Activated CD4-positive, alpha-beta memory T cell treated with anti-CD3 and anti-CD28 coated beads, Interleukin-2, amount 10 ng/mL, durations not matched to agents 7 days and 5 days (primary cell): ENCODE results near the gene SWAP70. TPM values are rescaled to one million over a fixed set of nuclear protein-coding genes. Genes with fewer than 3 reads are reported as not detected.

ENCODE experiments used
- CTCF ChIA-PET: fragments of 350-600 bp; sonication (Branson Sonifier 250); formaldehyde crosslinking; loops from one replicate; lab custom pipeline; 2021; ENCODE audit warnings: antibody characterized with exemption, inconsistent platforms; lab: Charles Lee
- POLR2A ChIA-PET: fragments of 350-600 bp; sonication (Branson Sonifier 250); formaldehyde crosslinking; loops from one replicate; lab custom pipeline; 2021; ENCODE audit warnings: antibody characterized with exemption; lab: Charles Lee
- DNase-seq: peaks from one replicate; pipeline ENCODE4 v3.0.0-alpha.2; 2020
- H3K27ac Mint-ChIP-seq: one replicate; pipeline ENCODE4 v1.8.0; 2021; ENCODE audit warnings: mild to moderate bottlenecking, mixed read lengths
- H3K27me3 Mint-ChIP-seq: one replicate; pipeline ENCODE4 v1.8.0; 2021; ENCODE audit warnings: mixed read lengths
- H3K36me3 Mint-ChIP-seq: one replicate; pipeline ENCODE4 v1.8.0; 2021; ENCODE audit warnings: low read depth, mixed read lengths
- H3K4me1 Mint-ChIP-seq: one replicate; pipeline ENCODE4 v1.8.0; 2021; ENCODE audit warnings: mixed read lengths
- H3K4me3 Mint-ChIP-seq: one replicate; pipeline ENCODE4 v1.8.0; 2021; ENCODE audit warnings: mild to moderate bottlenecking, mixed read lengths
- H3K9me3 Mint-ChIP-seq: one replicate; pipeline ENCODE4 v1.8.0; 2021; ENCODE audit warnings: mixed read lengths
- total RNA-seq, 2 experiments: library from RNA; stranded (reverse); gene quantifications; one replicate each; pipeline ENCODE4 v1.2.3, GENCODE V29; 2021

The SWAP70 gene
- total RNA-seq, 2 experiments from 2014 or later, result 8.6 to 9.1 TPM

DNA sequence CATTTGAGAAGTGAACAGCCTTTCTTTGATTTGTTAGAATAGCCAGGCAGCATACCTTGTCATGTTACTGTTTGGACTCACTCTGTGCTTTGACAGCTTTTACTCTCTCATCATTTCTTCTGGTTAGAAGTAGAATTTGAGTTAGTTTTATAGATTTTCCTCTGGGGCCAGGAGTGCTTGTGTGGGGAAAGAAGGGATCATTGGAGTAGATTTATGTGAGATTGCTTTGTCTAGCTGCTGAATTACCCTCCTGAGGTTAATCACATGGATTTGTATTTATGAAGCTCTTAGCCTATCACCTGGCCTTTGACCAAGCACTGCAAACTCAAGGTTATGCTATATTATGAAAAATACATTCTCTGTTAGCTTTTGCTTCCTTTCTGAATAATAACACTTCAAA is 54.3 kb downstream of the SWAP70 start:
- no peak for DNase-seq
- H3K27ac Mint-ChIP-seq, result no peak overlapping the region
- H3K27me3 Mint-ChIP-seq, result no peaks in the 10 kb centered on the region
- H3K9me3 Mint-ChIP-seq, result peaks cover 10% of the 10 kb centered on the region
- no peak overlapping the region for H3K4me3 Mint-ChIP-seq
- POLR2A ChIA-PET, result interaction anchor here (0.7 kb wide), 1 partner anchor 43 kb away, joined by 3 read pairs; no protein-coding TSS in a partner anchor
- H3K4me1 Mint-ChIP-seq, result peaks cover 24% of the 10 kb centered on the region
- CTCF ChIA-PET, result no interaction called here
- H3K36me3 Mint-ChIP-seq, result peaks cover 24% of the 10 kb centered on the region

DNA sequence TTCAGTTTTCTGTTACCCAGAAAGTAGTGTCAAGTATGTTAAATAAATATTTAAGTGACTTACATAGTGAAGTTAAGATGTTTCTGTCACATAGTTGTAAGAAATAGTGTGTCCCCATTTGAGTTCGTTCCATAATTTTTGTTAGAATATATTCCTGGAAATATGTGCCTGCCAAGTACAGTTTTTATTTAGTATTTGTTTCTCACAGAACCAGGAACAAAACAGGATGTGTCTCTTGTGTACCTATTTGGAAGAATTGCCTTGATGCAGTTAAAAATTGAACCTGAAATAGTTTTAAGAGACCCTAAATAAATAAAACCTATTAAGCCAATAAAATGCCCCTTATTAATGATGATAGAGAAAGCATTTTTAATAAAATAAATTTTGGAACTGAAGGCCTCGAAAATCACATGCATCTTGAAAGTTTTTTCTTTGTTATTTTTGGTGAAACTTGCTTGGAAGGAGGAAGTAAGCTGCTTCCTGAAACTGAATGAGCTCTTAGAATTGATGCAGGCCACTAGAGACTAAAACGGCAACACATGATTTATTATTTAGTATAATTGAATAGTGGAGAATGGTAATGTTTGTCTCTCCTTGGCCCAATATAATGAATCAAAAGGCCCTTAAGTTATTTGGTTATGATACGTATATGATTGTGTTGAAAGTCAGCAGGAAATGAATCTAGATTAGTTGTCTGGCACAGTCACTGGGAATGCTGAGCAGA is 55.9 kb downstream of the SWAP70 start:
- ChIA-PET CTCF (interaction anchor here (0.7 kb wide), 1 partner anchor 40 kb away, joined by 3 read pairs; no protein-coding TSS in a partner anchor), POLR2A (no interaction called here)
- DNase-seq, result no peak
- H3K27ac Mint-ChIP-seq, result no peak overlapping the region
- no peak overlapping the region for H3K4me3 Mint-ChIP-seq
- H3K4me1 Mint-ChIP-seq, result peaks cover 24% of the 10 kb centered on the region
- no peaks in the 10 kb centered on the region for H3K27me3 Mint-ChIP-seq
- H3K36me3 Mint-ChIP-seq, result peaks cover 20% of the 10 kb centered on the region
- peaks cover 10% of the 10 kb centered on the region for H3K9me3 Mint-ChIP-seq

DNA sequence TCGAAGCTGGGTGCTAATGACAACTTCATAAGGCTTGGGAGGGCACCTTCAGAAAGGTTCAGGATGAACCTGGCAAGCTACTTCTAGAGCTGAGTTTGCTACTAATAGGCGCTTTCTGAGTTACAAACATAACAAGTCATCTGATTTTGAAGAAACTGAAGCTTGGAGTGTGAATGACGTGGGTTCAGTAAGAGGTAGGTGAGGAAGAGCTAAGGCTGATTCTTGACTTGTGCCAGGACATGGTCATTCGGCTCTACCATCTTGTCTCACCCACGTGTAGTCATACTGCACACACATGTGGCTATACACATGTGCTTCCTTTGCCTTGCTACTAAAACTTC is 56.4 kb downstream of the SWAP70 start:
- H3K36me3 Mint-ChIP-seq, result peaks cover 18% of the 10 kb centered on the region
- DNase-seq, result no peak
- CTCF ChIA-PET, result interaction anchor here (0.7 kb wide), 1 partner anchor 41 kb away, joined by 3 read pairs; no protein-coding TSS in a partner anchor
- no peak overlapping the region for H3K27ac Mint-ChIP-seq
- H3K4me1 Mint-ChIP-seq, result peaks cover 24% of the 10 kb centered on the region
- POLR2A ChIA-PET, result no interaction called here
- no peaks in the 10 kb centered on the region for H3K27me3 Mint-ChIP-seq
- no peak overlapping the region for H3K4me3 Mint-ChIP-seq
- peaks cover 10% of the 10 kb centered on the region for H3K9me3 Mint-ChIP-seq

DNA sequence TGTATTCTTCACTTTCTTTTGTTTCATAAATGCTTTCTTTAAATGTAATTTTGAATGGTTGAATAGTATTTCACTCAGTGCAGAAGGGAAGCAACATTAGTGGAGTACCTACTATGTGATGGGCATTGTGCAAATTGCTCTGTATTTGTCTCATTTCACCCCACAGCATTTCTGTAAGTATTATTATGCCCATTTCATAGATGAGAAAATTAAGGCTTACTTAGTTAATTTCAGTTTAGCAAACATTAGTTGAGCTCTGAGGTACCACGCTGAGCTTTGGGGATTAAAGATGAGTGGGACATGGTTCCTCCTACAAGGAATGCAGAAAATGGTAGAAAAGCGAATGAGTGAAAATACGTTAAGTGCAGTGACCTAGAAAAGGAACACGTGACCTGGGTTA is 58.1 kb downstream of the SWAP70 start:
- Mint-ChIP-seq H3K4me3 (no peak overlapping the region), H3K9me3 (peaks cover 1% of the 10 kb centered on the region), H3K36me3 (peaks cover 3% of the 10 kb centered on the region), H3K4me1 (peaks cover 16% of the 10 kb centered on the region), H3K27me3 (no peaks in the 10 kb centered on the region), H3K27ac (no peak overlapping the region)
- POLR2A ChIA-PET, result no interaction called here
- DNase-seq, result no peak
- CTCF ChIA-PET, result no interaction called here

GRCh38 chr11:9722893-9723292 is 59.0 kb downstream of the SWAP70 start:
- peaks cover 3% of the 10 kb centered on the region for H3K36me3 Mint-ChIP-seq
- no peak overlapping the region for H3K27ac Mint-ChIP-seq
- CTCF ChIA-PET, result no interaction called here
- no peaks in the 10 kb centered on the region for H3K27me3 Mint-ChIP-seq
- no peak overlapping the region for H3K4me3 Mint-ChIP-seq
- no peak for DNase-seq
- POLR2A ChIA-PET, result no interaction called here
- peaks cover 12% of the 10 kb centered on the region for H3K4me1 Mint-ChIP-seq
- peaks cover 1% of the 10 kb centered on the region for H3K9me3 Mint-ChIP-seq

GRCh38 chr11:9726321-9727022 is 62.6 kb downstream of the SWAP70 start:
- H3K4me3 Mint-ChIP-seq, result no peak overlapping the region
- CTCF ChIA-PET, result interaction anchor here (1.1 kb wide), 1 partner anchor 22 kb away, joined by 4 read pairs; no protein-coding TSS in a partner anchor
- H3K27me3 Mint-ChIP-seq, result no peaks in the 10 kb centered on the region
- no peaks in the 10 kb centered on the region for H3K9me3 Mint-ChIP-seq
- H3K4me1 Mint-ChIP-seq, result peaks cover 3% of the 10 kb centered on the region
- POLR2A ChIA-PET, result no interaction called here
- DNase-seq, result no peak
- H3K36me3 Mint-ChIP-seq, result no peaks in the 10 kb centered on the region
- H3K27ac Mint-ChIP-seq, result no peak overlapping the region

DNA sequence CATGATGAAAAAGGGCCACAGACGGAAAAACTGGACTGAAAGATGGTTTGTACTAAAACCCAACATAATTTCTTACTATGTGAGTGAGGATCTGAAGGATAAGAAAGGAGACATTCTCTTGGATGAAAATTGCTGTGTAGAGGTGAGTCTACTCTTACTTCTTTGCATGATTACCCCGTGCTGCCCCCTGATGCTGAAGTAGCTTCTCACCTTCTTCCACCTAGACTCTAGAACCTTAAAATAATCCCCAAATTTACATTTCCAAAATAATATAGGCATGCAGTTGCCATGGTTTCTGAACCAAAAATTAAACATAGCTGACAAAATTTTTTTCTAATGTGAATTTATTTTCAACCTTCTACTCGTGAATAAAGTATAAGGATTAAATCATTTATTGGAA is 64.2 kb downstream of the SWAP70 start:
- Mint-ChIP-seq H3K4me1 (peaks cover 3% of the 10 kb centered on the region), H3K27me3 (no peaks in the 10 kb centered on the region), H3K9me3 (no peaks in the 10 kb centered on the region), H3K27ac (no peak overlapping the region), H3K36me3 (no peaks in the 10 kb centered on the region), H3K4me3 (no peak overlapping the region)
- CTCF ChIA-PET, result no interaction called here
- POLR2A ChIA-PET, result no interaction called here
- no peak for DNase-seq

DNA sequence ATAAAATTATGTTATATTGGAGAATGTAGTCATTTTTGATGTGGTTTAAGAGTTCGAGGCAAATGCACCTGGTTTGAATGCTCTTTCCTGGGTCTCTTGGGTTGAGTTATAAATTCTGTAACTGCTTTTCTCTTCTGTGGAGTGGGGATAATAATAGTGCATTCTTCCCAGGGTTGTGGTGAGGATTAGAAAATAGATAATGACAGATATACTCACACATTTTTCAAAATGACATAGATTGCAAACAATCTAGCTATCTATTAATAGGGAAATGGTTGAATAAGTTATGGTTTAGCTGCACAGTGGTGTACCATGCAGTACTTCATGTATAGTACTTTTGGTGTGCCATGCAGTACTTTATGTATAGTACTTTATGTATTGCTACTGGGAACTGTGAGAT is 67.4 kb downstream of the SWAP70 start:
- ChIA-PET CTCF (interaction anchor here (2.6 kb wide), 1 partner anchor 17 kb away, joined by 9 read pairs; no protein-coding TSS in a partner anchor), POLR2A (no interaction called here)
- no peak for DNase-seq
- Mint-ChIP-seq H3K9me3 (peaks cover 3% of the 10 kb centered on the region), H3K4me1 (peaks cover 3% of the 10 kb centered on the region), H3K4me3 (no peak overlapping the region), H3K27ac (no peak overlapping the region), H3K36me3 (peaks cover 9% of the 10 kb centered on the region), H3K27me3 (no peaks in the 10 kb centered on the region)

DNA sequence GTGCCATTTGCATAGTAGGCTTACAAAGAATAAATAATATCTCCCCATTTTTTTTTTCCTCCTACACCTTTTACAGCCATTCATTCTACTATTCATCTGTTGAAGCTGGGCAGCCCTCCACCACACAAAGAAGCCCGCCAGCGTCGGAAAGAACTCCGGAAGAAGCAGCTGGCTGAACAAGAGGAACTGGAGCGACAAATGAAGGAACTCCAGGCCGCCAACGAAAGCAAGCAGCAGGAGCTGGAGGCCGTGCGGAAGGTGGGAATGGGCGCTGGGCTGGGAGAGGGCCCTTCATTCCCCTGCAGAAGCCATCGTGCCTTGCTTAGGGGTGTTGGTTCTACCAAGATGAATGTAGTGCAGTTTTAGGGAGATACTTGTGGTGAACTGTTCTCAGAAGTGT is 68.6 kb downstream of the SWAP70 start:
- ChIA-PET CTCF (no interaction called here), POLR2A (no interaction called here)
- no peak for DNase-seq
- Mint-ChIP-seq H3K4me3 (no peak overlapping the region), H3K4me1 (no peaks in the 10 kb centered on the region), H3K36me3 (peaks cover 16% of the 10 kb centered on the region), H3K27me3 (no peaks in the 10 kb centered on the region), H3K9me3 (peaks cover 7% of the 10 kb centered on the region), H3K27ac (no peak overlapping the region)

GRCh38 chr11:9733212-9733611 is 69.3 kb downstream of the SWAP70 start:
- no peak for DNase-seq
- peaks cover 7% of the 10 kb centered on the region for H3K9me3 Mint-ChIP-seq
- CTCF ChIA-PET, result interaction anchor here (3.6 kb wide), 1 partner anchor 15 kb away, joined by 14 read pairs; no protein-coding TSS in a partner anchor
- no peaks in the 10 kb centered on the region for H3K4me1 Mint-ChIP-seq
- no peaks in the 10 kb centered on the region for H3K27me3 Mint-ChIP-seq
- POLR2A ChIA-PET, result no interaction called here
- H3K4me3 Mint-ChIP-seq, result no peak overlapping the region
- peaks cover 18% of the 10 kb centered on the region for H3K36me3 Mint-ChIP-seq
- no peak overlapping the region for H3K27ac Mint-ChIP-seq

DNA sequence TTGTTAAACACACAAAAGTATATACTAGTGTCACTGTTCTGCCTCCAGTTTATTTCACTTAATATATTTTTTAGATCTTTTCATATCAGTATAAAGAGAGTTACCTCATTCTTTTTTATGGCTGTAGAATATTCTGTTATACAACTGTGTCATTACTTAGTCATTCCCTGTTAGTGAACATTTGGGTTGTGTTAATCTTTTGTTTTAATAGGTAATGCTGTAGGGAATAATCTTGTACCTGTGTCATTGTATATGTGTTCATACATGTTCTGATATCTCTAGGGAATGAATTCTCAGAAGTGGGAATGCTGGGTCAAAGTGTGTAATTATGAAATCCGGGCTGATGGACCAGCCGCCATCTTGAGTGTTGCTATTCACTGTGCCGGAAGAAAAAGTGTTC is 71.4 kb downstream of the SWAP70 start:
- Mint-ChIP-seq H3K4me3 (no peak overlapping the region), H3K27me3 (no peaks in the 10 kb centered on the region), H3K36me3 (peaks cover 21% of the 10 kb centered on the region), H3K9me3 (peaks cover 7% of the 10 kb centered on the region), H3K27ac (no peak overlapping the region), H3K4me1 (peaks cover 5% of the 10 kb centered on the region)
- DNase-seq, result no peak
- CTCF ChIA-PET, result interaction anchor here (3.6 kb wide), 1 partner anchor 13 kb away, joined by 14 read pairs; no protein-coding TSS in a partner anchor
- POLR2A ChIA-PET, result no interaction called here

- peaks cover 5% of the 10 kb centered on the region for H3K4me1 Mint-ChIP-seq
- no peak overlapping the region for H3K4me3 Mint-ChIP-seq
- ChIA-PET POLR2A (no interaction called here), CTCF (interaction anchor here (3.6 kb wide), 1 partner anchor 12 kb away, joined by 14 read pairs; no protein-coding TSS in a partner anchor)
- no peaks in the 10 kb centered on the region for H3K27me3 Mint-ChIP-seq
- peaks cover 21% of the 10 kb centered on the region for H3K36me3 Mint-ChIP-seq
- H3K9me3 Mint-ChIP-seq, result peaks cover 7% of the 10 kb centered on the region
- DNase-seq, result no peak
- no peak overlapping the region for H3K27ac Mint-ChIP-seq
These were observed 72.0 kb downstream of the SWAP70 start for GRCh38 chr11:9735919-9736318.

GRCh38 chr11:9736365-9736764 is 72.5 kb downstream of the SWAP70 start:
- no peak overlapping the region for H3K27ac Mint-ChIP-seq
- H3K4me3 Mint-ChIP-seq, result no peak overlapping the region
- CTCF ChIA-PET, result interaction anchor here (3.6 kb wide), 1 partner anchor 12 kb away, joined by 14 read pairs; no protein-coding TSS in a partner anchor
- peaks cover 5% of the 10 kb centered on the region for H3K4me1 Mint-ChIP-seq
- H3K9me3 Mint-ChIP-seq, result peaks cover 7% of the 10 kb centered on the region
- no peaks in the 10 kb centered on the region for H3K27me3 Mint-ChIP-seq
- peaks cover 21% of the 10 kb centered on the region for H3K36me3 Mint-ChIP-seq
- POLR2A ChIA-PET, result no interaction called here
- DNase-seq, result no peak
